ENCODE measurements around the gene SERPINA9. TPM values are rescaled to one million over a fixed set of nuclear protein-coding genes. Genes with fewer than 3 reads are reported as not detected.

Gene SERPINA9
- total and polyA plus RNA-seq, 2 experiments from 2014 or later = 0.60 TPM; not detected in 1

- no peak overlapping the region for H3K4me2 ChIP-seq
- no peak overlapping the region for H3K27ac ChIP-seq
- 78% methylated on average over 7 of the region's 7 CpGs for WGBS (ENCODE audit: low lambda C conversion rate, missing lambda C conversion rate)
Observed at GRCh38 chr14:94522115-94522724, 46.2 kb upstream of the SERPINA9 start.

GRCh38 chr14:94521375-94522114 lies 45.5 kb upstream of the SERPINA9 start:
- TF ChIP-seq EZH2 (IDR thresholded peaks at IDR 0.05; ENCODE audit: borderline replicate concordance) (no peak), CTCF (IDR thresholded peaks at IDR 0.05; ENCODE audit: poor library complexity) (no peak), EZH2phosphoT487 (IDR thresholded peaks at IDR 0.05; ENCODE audit: low read depth, severe bottlenecking, unreplicated experiment) (no peak)
- H4K20me1 ChIP-seq (ENCODE audit: insufficient read depth, poor library complexity, severe bottlenecking) = no peaks in the 10 kb centered on the region
- no peak overlapping the region for H3K4me3 ChIP-seq
- H2AFZ ChIP-seq = no peak overlapping the region
- H3K4me1 ChIP-seq (ENCODE audit: insufficient read depth) = no peaks in the 10 kb centered on the region
- 56% methylated on average over 5 of the region's 5 CpGs for WGBS (ENCODE audit: low lambda C conversion rate, missing lambda C conversion rate)
- H3K36me3 ChIP-seq (replicated peaks; ENCODE audit: insufficient read depth, low read depth) = no peaks in the 10 kb centered on the region
- no peaks in the 10 kb centered on the region for H3K27me3 ChIP-seq
- DNase-seq (ENCODE audit: low spot score) = no peak
- H3K4me2 ChIP-seq = no peak overlapping the region
- H3K79me2 ChIP-seq = no peaks in the 10 kb centered on the region
- no peaks in the 10 kb centered on the region for H3K9me2 ChIP-seq (replicated peaks; ENCODE audit: insufficient read depth)
- no peaks in the 10 kb centered on the region for H3K9me3 ChIP-seq (ENCODE audit: low read depth)
- H3K27ac ChIP-seq = no peak overlapping the region

More at GRCh38 chr14:94522115-94522724, 46.2 kb upstream of the SERPINA9 start:
- no peaks in the 10 kb centered on the region for H3K4me1 ChIP-seq (ENCODE audit: insufficient read depth)
- H3K79me2 ChIP-seq = no peaks in the 10 kb centered on the region
- no peaks in the 10 kb centered on the region for H3K27me3 ChIP-seq
- H4K20me1 ChIP-seq (ENCODE audit: insufficient read depth, poor library complexity, severe bottlenecking) = no peaks in the 10 kb centered on the region
- no peaks in the 10 kb centered on the region for H3K36me3 ChIP-seq (replicated peaks; ENCODE audit: insufficient read depth, low read depth)
- H2AFZ ChIP-seq = no peak overlapping the region
- H3K9me3 ChIP-seq (ENCODE audit: low read depth) = no peaks in the 10 kb centered on the region
- no peak overlapping the region for H3K4me3 ChIP-seq
- H3K9me2 ChIP-seq (replicated peaks; ENCODE audit: insufficient read depth) = no peaks in the 10 kb centered on the region
- TF ChIP-seq EZH2 (IDR thresholded peaks at IDR 0.05; ENCODE audit: borderline replicate concordance) (no peak), EZH2phosphoT487 (IDR thresholded peaks at IDR 0.05; ENCODE audit: low read depth, severe bottlenecking, unreplicated experiment) (no peak), CTCF (IDR thresholded peaks at IDR 0.05; ENCODE audit: poor library complexity) (no peak)
- no peak for DNase-seq (ENCODE audit: low spot score)

- H4K20me1 ChIP-seq (ENCODE audit: insufficient read depth, poor library complexity, severe bottlenecking) = no peaks in the 10 kb centered on the region
- H3K4me1 ChIP-seq (ENCODE audit: insufficient read depth) = no peaks in the 10 kb centered on the region
- H3K9me2 ChIP-seq (replicated peaks; ENCODE audit: insufficient read depth) = no peaks in the 10 kb centered on the region
- no peak overlapping the region for H2AFZ ChIP-seq
- no peak for TF ChIP-seq EZH2phosphoT487 (IDR thresholded peaks at IDR 0.05; ENCODE audit: low read depth, severe bottlenecking, unreplicated experiment)
- no peak for TF ChIP-seq CTCF (IDR thresholded peaks at IDR 0.05; ENCODE audit: poor library complexity)
- no peak for DNase-seq (ENCODE audit: low spot score)
- no peaks in the 10 kb centered on the region for H3K79me2 ChIP-seq
- H3K9me3 ChIP-seq (ENCODE audit: low read depth) = no peaks in the 10 kb centered on the region
- H3K4me2 ChIP-seq = no peak overlapping the region
- no peak overlapping the region for H3K4me3 ChIP-seq
- H3K27ac ChIP-seq = no peak overlapping the region
- H3K36me3 ChIP-seq (replicated peaks; ENCODE audit: insufficient read depth, low read depth) = no peaks in the 10 kb centered on the region
- peaks cover 4% of the 10 kb centered on the region for H3K27me3 ChIP-seq
- 64% methylated on average over 7 of the region's 7 CpGs for WGBS (ENCODE audit: low lambda C conversion rate, missing lambda C conversion rate)
Observed at GRCh38 chr14:94517641-94518257, 41.8 kb upstream of the SERPINA9 start.

Measured in hepatocyte (in vitro differentiated cells).